OCI-LY1 (cell line): ENCODE measurements around the gene FGF14.

Experiments
- H2AFZ ChIP-seq: fragments of 200-600 bp; sonication (generic), shearing (Covaris generic); 2 replicates; pipeline ENCODE4 v1.6.0; 2014; ENCODE audit warnings: antibody characterized with exemption, mild to moderate bottlenecking, low read length
- H3F3A ChIP-seq: fragments of 200-600 bp; sonication (generic), shearing (Covaris generic); 2 replicates; pipeline ENCODE4 v1.6.0; 2014; ENCODE audit warnings: mild to moderate bottlenecking, antibody characterized with exemption, low read length, moderate library complexity; ENCODE audit not compliant: insufficient read depth
- H3K27ac ChIP-seq: fragments of 200-600 bp; sonication (generic); 2 replicates; pipeline ENCODE4 v1.5.1; 2014; ENCODE audit warnings: low read length, mixed run types, mild to moderate bottlenecking, low read depth; ENCODE audit not compliant: poor library complexity, severe bottlenecking
- H3K27me3 ChIP-seq: fragments of 200-600 bp; sonication (generic); 2 replicates; pipeline ENCODE4 v1.6.0; 2014; ENCODE audit warnings: antibody characterized with exemption, mild to moderate bottlenecking, low read length, moderate library complexity; ENCODE audit not compliant: insufficient read depth
- H3K36me3 ChIP-seq: fragments of 200-600 bp; sonication (generic); 2 replicates; pipeline ENCODE4 v1.6.1; 2014; ENCODE audit warnings: mild to moderate bottlenecking, antibody characterized with exemption, low read length, moderate library complexity, mixed read lengths; ENCODE audit not compliant: insufficient read depth
- H3K4me1 ChIP-seq: fragments of 200-600 bp; sonication (generic); 2 replicates; pipeline ENCODE4 v1.5.1; 2014; ENCODE audit warnings: mild to moderate bottlenecking, low read length, moderate library complexity; ENCODE audit not compliant: insufficient read depth, severe bottlenecking
- H3K4me2 ChIP-seq: fragments of 200-600 bp; sonication (generic), shearing (Covaris generic); 2 replicates; pipeline ENCODE4 v1.6.1; 2014; ENCODE audit warnings: low read length
- H3K4me3 ChIP-seq: fragments of 200-600 bp; sonication (generic); 2 replicates; pipeline ENCODE4 v1.5.1; 2014; ENCODE audit warnings: low read length, low read depth, mild to moderate bottlenecking, mixed read lengths; ENCODE audit not compliant: poor library complexity, severe bottlenecking
- H3K79me2 ChIP-seq: fragments of 200-600 bp; shearing (Covaris generic); 2 replicates; pipeline ENCODE4 v1.6.1; 2016; ENCODE audit warnings: mixed run types, low read length, mixed read lengths; ENCODE audit not compliant: insufficient read depth
- H3K9ac ChIP-seq: fragments of 200-600 bp; sonication (generic), shearing (Covaris generic); 2 replicates; pipeline ENCODE4 v1.6.1; 2014; ENCODE audit warnings: mild to moderate bottlenecking, low read length, mixed read lengths
- H3K9me2 ChIP-seq: fragments of 200-600 bp; sonication (generic), shearing (Covaris generic); 2 replicates; pipeline ENCODE4 v1.6.1; 2014; ENCODE audit warnings: low read depth, mild to moderate bottlenecking, low read length, mixed read lengths
- H3K9me3 ChIP-seq: fragments of 200-600 bp; shearing (Covaris generic); 2 replicates; pipeline ENCODE4 v1.6.1; 2014; ENCODE audit warnings: low read length, mixed read lengths
- H4K20me1 ChIP-seq: fragments of 200-600 bp; sonication (generic), shearing (Covaris generic); 2 replicates; pipeline ENCODE4 v1.6.0; 2016; ENCODE audit warnings: mild to moderate bottlenecking, low read length; ENCODE audit not compliant: insufficient read depth
- CTCF ChIP-seq: fragments of 200-600 bp; sonication (generic), shearing (Covaris generic); IDR thresholded peaks from 2 replicates; pipeline ENCODE4 v1.5.1; 2017; ENCODE audit warnings: mild to moderate bottlenecking, antibody characterized with exemption, low read length, moderate library complexity, mixed read lengths
- EZH2 ChIP-seq: fragments of 200-600 bp; sonication (generic), shearing (Covaris generic); IDR thresholded peaks from 2 replicates; pipeline ENCODE4 v1.8.0; 2017; ENCODE audit warnings: borderline replicate concordance, mixed run types, mild to moderate bottlenecking, antibody characterized with exemption, low read length, moderate library complexity, mixed read lengths

The FGF14 gene

GRCh38 chr13:102117175-102117831, 284.5 kb downstream of the FGF14 start:
- no peaks in the 10 kb centered on the region for H3K9me2 ChIP-seq
- no peaks in the 10 kb centered on the region for H3F3A ChIP-seq
- no peaks in the 10 kb centered on the region for H3K79me2 ChIP-seq
- no peak overlapping the region for H3K4me3 ChIP-seq
- H3K27ac ChIP-seq: no peak overlapping the region
- no peaks in the 10 kb centered on the region for H3K36me3 ChIP-seq
- H4K20me1 ChIP-seq: no peaks in the 10 kb centered on the region
- TF ChIP-seq CTCF (no peak), EZH2 (no peak)
- H3K9ac ChIP-seq: no peak overlapping the region
- H2AFZ ChIP-seq: no peak overlapping the region
- H3K9me3 ChIP-seq: no peaks in the 10 kb centered on the region
- no peaks in the 10 kb centered on the region for H3K4me1 ChIP-seq
- H3K4me2 ChIP-seq: no peak overlapping the region
- H3K27me3 ChIP-seq: no peaks in the 10 kb centered on the region

- no peaks in the 10 kb centered on the region for H3K9me3 ChIP-seq
- no peak overlapping the region for H3K4me3 ChIP-seq
- H3K4me2 ChIP-seq: no peak overlapping the region
- no peaks in the 10 kb centered on the region for H3K27me3 ChIP-seq
- TF ChIP-seq CTCF (no peak), EZH2 (no peak)
- H3K9ac ChIP-seq: no peak overlapping the region
- H3K4me1 ChIP-seq: no peaks in the 10 kb centered on the region
- H3K79me2 ChIP-seq: no peaks in the 10 kb centered on the region
- no peaks in the 10 kb centered on the region for H3K9me2 ChIP-seq
- no peaks in the 10 kb centered on the region for H4K20me1 ChIP-seq
- no peak overlapping the region for H2AFZ ChIP-seq
- H3K36me3 ChIP-seq: no peaks in the 10 kb centered on the region
- H3K27ac ChIP-seq: no peak overlapping the region
- no peaks in the 10 kb centered on the region for H3F3A ChIP-seq
Measured at GRCh38 chr13:102103469-102103868, 298.4 kb downstream of the FGF14 start.

- no peak overlapping the region for H3K4me3 ChIP-seq
- no peak for TF ChIP-seq EZH2
- no peak for TF ChIP-seq CTCF
Measured at GRCh38 chr13:102100234-102100633, 301.6 kb downstream of the FGF14 start.

More at GRCh38 chr13:102100234-102100633, 301.6 kb downstream of the FGF14 start:
- Histone ChIP-seq H3K4me2 (no peak overlapping the region), H4K20me1 (no peaks in the 10 kb centered on the region), H3K9me3 (no peaks in the 10 kb centered on the region), H2AFZ (no peak overlapping the region), H3K9ac (no peak overlapping the region), H3F3A (no peaks in the 10 kb centered on the region), H3K27me3 (no peaks in the 10 kb centered on the region), H3K27ac (no peak overlapping the region), H3K36me3 (no peaks in the 10 kb centered on the region), H3K4me1 (no peaks in the 10 kb centered on the region), H3K9me2 (no peaks in the 10 kb centered on the region), H3K79me2 (no peaks in the 10 kb centered on the region)
